Pancreas (tissue), 10 donors: Measurements from ENCODE around the gene PIGW. TPM values are rescaled to one million over a fixed set of nuclear protein-coding genes. Genes with fewer than 3 reads are reported as not detected.

Source experiments
- ATAC-seq, 4 donors: fragments of 200-7000 bp; cut with Tn5 transposase; one replicate each; pipeline versions ENCODE4 v1.8.0 to v1.9.1; 2020; ENCODE audit warnings: mild to moderate bottlenecking in 4 of 4, moderate library complexity in 4 of 4
- DNase-seq, 6 donors: peaks; one replicate each; pipeline ENCODE4 v3.0.0-alpha.2; 2020
- FAIRE-seq: peaks from 2 replicates; lab custom pipeline; 2012; peaks lifted over from hg19 to GRCh38; lab: Jason Lieb, UNC
- H3K27ac ChIP-seq, 4 donors: fragments of 200-600 bp; sonication (generic); 1 replicate in 3 of 4; 2 replicates in 1 of 4; pipeline versions ENCODE4 v1.5.0 to v1.8.0; 2020
- H3K27me3 ChIP-seq, 4 donors: fragments of 200-600 bp; one replicate each; pipeline ENCODE4 v1.8.0; 2021
- H3K36me3 ChIP-seq, 3 donors: fragments of 200-600 bp; sonication (generic) in 1 of 3; one replicate each; pipeline versions ENCODE4 v1.5.0 to v1.8.0; 2020 to 2021
- H3K4me1 ChIP-seq, 3 donors: fragments of 200-600 bp; one replicate each; pipeline ENCODE4 v1.8.0; 2021
- H3K4me3 ChIP-seq, 4 donors: fragments of 200-600 bp; sonication (generic) in 2 of 4; one replicate each; pipeline versions ENCODE4 v1.5.0 to v1.8.0; 2020 to 2021
- H3K9me3 ChIP-seq, 4 donors: fragments of 200-600 bp; one replicate each; pipeline ENCODE4 v1.8.0; 2021
- WGBS, 2 donors: extraction: QIAGEN DNeasy Blood & Tissue Kit; methylation state at CpG; one replicate each; pipeline ENCODE4 v1.1.7; 2013; 5-methylcytosine and 5-hydroxymethylcytosine counted together
- intact Hi-C, 3 donors: fragments of 100-400 bp; cut with DNase I; formaldehyde crosslinking; loops; one replicate each; pipeline versions ENCODE4 v1.11.1 to v1.14.2; 2022
- polyA plus RNA-seq, 2 donors: library from polyadenylated mRNA; stranded (reverse); fragments of 200-250 nt; gene quantifications; one replicate each; pipeline ENCODE4 v1.2.3, GENCODE V29; 2013
- total RNA-seq, 6 donors: library from RNA; stranded (reverse); fragmentation: NEBNext Ultra II Directional in 4 of 6; extraction: Animal tissue kit (Norgen Biotek cat#: 25700) in 4 of 6; gene quantifications; one replicate each; pipeline versions ENCODE4 v1.2.1 to v1.2.4, GENCODE V29; 2021 to 2023
- TF ChIP-seq, protein P1 (sequence below), 4 donors: fragments of 200-600 bp; sonication (generic) in 3 of 4; IDR thresholded peaks; one replicate each; pipeline versions ENCODE4 v1.5.0 to v1.8.0; 2021; ENCODE audit warnings: antibody characterized with exemption in 4 of 4
- donor health status: healthy with polysubstance abuse.
- donor health status: DM: no; HTN: no; CAD: no; lungs with moderate emphysema.
- donor health status: DM: no; HTN: no; CAD: no.
- donor health status: control.
- donor health status: control.
- donor health status: Bipolar disorder and iron deficiency.
- donor health status: DM: yes; HTN: yes; CAD: no.
- donor health status: DM: no; HTN: no; CAD: no.
- donor health status: DM: no; HTN: no; CAD: no.
- donor health status: DM: yes; HTN: yes; CAD: no.

The PIGW gene
- total and polyA plus RNA-seq, 8 donors: 1.1 to 3.9 (median 2.9) TPM

DNA sequence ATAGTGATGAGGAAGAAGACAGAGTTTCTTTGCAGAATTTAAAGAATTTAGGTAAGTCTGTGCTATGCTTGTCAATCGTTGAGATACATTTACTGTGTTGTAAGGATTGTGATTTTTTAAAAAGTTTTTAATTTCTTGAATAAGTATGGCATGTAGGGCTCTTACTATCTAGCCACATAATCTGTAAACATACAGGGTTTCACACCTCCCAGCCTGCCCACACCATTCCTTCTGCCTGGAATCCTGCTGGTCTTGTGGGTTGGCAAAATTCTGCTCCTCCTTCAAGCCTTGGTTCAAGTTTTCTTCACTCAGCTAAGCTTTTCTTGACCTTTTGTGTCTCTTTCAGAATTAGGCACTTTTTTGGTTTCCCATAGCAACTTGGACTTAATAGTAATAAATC, 40.8 kb upstream of the PIGW start:
- Histone ChIP-seq H3K36me3 (peaks cover 0 to 55% (median 17%) of the 10 kb centered on the region in 3 donors), H3K27ac (no peak overlapping the region), H3K4me3 (no peak overlapping the region), H3K4me1 (peaks cover 0 to 5% (median 0%) of the 10 kb centered on the region in 3 donors), H3K9me3 (no peaks in the 10 kb centered on the region), H3K27me3 (no peaks in the 10 kb centered on the region)
- TF ChIP-seq, protein P1, sequence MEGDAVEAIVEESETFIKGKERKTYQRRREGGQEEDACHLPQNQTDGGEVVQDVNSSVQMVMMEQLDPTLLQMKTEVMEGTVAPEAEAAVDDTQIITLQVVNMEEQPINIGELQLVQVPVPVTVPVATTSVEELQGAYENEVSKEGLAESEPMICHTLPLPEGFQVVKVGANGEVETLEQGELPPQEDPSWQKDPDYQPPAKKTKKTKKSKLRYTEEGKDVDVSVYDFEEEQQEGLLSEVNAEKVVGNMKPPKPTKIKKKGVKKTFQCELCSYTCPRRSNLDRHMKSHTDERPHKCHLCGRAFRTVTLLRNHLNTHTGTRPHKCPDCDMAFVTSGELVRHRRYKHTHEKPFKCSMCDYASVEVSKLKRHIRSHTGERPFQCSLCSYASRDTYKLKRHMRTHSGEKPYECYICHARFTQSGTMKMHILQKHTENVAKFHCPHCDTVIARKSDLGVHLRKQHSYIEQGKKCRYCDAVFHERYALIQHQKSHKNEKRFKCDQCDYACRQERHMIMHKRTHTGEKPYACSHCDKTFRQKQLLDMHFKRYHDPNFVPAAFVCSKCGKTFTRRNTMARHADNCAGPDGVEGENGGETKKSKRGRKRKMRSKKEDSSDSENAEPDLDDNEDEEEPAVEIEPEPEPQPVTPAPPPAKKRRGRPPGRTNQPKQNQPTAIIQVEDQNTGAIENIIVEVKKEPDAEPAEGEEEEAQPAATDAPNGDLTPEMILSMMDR (IDR thresholded peaks at IDR 0.05): no peak
- WGBS, 2 donors: 76 to 90% methylated on average over 1 of the region's 1 CpG
- ATAC-seq (no peak), FAIRE-seq (no peak), DNase-seq (no peak)
- intact Hi-C loops: no loop called here

DNA sequence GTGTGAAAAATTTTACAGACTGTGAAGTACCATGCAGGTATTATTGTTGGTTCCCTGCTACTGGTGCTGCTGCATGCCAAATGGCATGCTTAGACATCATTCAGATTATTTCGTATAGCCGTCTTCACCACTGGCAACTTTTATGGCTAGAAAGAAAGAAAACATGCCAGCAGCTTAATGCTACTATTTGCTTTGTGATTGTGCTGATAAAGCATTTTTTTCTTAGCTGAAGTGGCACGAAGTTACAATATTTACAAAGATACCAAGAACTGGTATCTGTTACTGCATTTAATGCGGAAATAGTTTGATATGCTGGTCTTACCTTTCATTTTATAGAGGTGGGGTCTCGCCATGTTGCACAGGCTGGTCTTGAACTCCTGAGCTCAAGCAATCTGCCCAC, 40.1 kb upstream of the PIGW start:
- peaks cover 0 to 55% (median 17%) of the 10 kb centered on the region in 3 donors for H3K36me3 ChIP-seq
- intact Hi-C loops: no loop called here
- peak in 2 of 4 donors; percentile 35 to 45 for ATAC-seq
- no peak for DNase-seq
- no peak overlapping the region for H3K27ac ChIP-seq
- FAIRE-seq: no peak
- TF ChIP-seq, protein P1 (IDR thresholded peaks at IDR 0.05): no peak
- no peaks in the 10 kb centered on the region for H3K9me3 ChIP-seq
- 36 to 38% methylated on average over 5 of the region's 5 CpGs for WGBS, 2 donors
- no peak overlapping the region for H3K4me3 ChIP-seq
- H3K27me3 ChIP-seq: no peaks in the 10 kb centered on the region
- H3K4me1 ChIP-seq: peaks cover 0 to 4% (median 0%) of the 10 kb centered on the region in 3 donors

DNA sequence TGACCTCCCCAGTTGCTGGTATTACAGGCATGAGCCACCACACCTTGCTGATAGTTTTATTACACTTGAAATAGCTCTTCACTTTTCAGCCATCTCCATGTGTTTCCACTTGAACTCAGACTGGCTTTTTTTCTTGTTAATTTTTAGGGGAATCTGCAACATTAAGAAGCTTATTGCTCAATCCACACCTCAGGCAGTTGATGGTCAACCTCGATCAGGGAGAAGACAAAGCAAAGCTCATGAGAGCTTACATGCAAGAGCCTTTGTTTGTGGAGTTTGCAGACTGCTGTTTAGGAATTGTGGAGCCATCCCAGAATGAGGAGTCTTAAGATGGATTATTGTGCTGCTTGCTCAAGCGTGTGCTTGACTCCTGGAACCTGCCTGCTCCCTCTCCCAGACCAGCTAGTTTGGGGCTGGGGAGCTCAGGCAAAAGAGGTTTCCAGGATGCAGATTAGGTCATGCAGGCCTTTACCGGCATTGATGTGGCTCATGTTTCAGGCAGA, 39.7 kb upstream of the PIGW start:
- Histone ChIP-seq H3K4me3 (no peak overlapping the region), H3K27me3 (no peaks in the 10 kb centered on the region), H3K4me1 (peaks cover 0 to 4% (median 0%) of the 10 kb centered on the region in 3 donors), H3K9me3 (no peaks in the 10 kb centered on the region), H3K36me3 (peaks cover 0 to 55% (median 17%) of the 10 kb centered on the region in 3 donors), H3K27ac (no peak overlapping the region)
- intact Hi-C loops: no loop called here
- TF ChIP-seq, protein P1 (IDR thresholded peaks at IDR 0.05): no peak
- DNase-seq (no peak), ATAC-seq (no peak), FAIRE-seq (no peak)
- 78 to 83% methylated on average over 3 of the region's 3 CpGs for WGBS, 2 donors

DNA sequence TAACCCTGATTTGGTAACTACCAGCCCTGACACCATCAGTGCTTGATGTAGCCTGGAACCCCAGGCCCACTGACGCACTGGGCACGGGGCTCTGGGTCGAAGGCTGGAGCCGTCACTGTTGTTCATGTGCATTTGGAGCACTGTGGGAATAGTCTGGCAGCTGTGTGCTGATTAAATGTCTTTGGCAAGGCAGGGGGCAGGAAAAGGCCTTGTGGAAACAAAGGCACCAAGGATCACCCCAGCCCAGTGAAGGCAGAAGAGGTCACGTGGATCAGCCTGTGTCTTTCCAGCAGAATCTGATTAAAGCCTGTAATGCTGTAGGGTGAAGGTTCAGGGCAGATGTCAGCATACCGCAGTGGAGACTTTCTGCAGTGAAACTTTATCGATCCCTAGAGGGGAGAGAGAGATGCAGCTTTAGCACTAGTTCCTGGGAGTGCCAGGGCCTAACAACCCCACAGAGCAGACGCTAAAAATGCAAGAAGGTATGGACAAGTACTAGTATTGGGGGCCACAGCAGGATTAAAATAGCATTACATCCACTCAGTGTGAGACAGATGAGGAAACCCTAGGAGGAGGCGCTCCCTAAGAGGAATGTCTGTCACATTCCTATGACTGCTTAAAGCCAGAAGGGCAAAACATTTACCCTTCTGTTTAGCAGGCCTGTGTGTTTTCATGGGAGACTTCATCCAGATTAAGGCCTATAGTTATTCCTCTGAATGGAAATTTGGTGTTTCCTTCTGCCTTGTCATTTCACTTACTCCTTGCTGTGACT, 38.6 kb upstream of the PIGW start:
- FAIRE-seq: no peak
- intact Hi-C loops: no loop called here
- Histone ChIP-seq H3K4me1 (peaks cover 0 to 4% (median 0%) of the 10 kb centered on the region in 3 donors), H3K9me3 (no peaks in the 10 kb centered on the region), H3K4me3 (no peak overlapping the region), H3K27ac (no peak overlapping the region), H3K27me3 (no peaks in the 10 kb centered on the region), H3K36me3 (peaks cover 0 to 55% (median 17%) of the 10 kb centered on the region in 3 donors)
- TF ChIP-seq, protein P1 (IDR thresholded peaks at IDR 0.05): no peak
- WGBS, 2 donors: 95 to 96% methylated on average over 9 of the region's 9 CpGs
- ATAC-seq: no peak
- DNase-seq: peak in 1 of 6 donors; percentile 12

DNA sequence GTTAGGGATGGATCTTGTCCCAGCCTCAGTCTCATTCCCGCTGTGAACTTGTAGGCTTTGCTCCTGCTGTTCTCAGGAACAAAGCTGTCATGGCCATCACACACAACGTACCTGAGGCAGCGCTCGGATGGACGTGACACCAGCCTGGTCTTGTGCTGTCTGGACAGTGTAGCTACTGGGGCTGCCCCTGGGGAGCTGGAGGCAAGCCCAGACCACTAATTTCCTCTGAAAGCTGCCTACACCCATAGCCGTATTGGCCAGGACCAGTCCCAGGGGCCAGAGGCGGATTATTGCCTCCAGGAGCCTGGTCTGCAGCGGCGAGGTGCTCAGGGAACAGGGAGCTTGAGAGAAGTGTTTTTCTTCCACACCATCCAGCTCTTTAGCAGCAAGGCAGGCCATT, 36.6 kb upstream of the PIGW start:
- TF ChIP-seq, protein P1 (IDR thresholded peaks at IDR 0.05): no peak
- Histone ChIP-seq H3K9me3 (no peaks in the 10 kb centered on the region), H3K27ac (no peak overlapping the region), H3K4me3 (no peak overlapping the region), H3K4me1 (peaks cover 0 to 4% (median 0%) of the 10 kb centered on the region in 3 donors), H3K27me3 (no peaks in the 10 kb centered on the region), H3K36me3 (peaks cover 0 to 49% (median 17%) of the 10 kb centered on the region in 3 donors)
- 85 to 92% methylated on average over 9 of the region's 9 CpGs for WGBS, 2 donors
- intact Hi-C loops: no loop called here
- ATAC-seq (no peak), DNase-seq (peak in 1 of 6 donors; percentile 39), FAIRE-seq (no peak)
